HL-60/S4 treated with phorbol 12-myristate 13-acetate at 8.2 ng/mL for 4 days and 3 days (cell line): Measurements from ENCODE around the gene CCDC57.

ENCODE experiments used
- in situ Hi-C: fragments of 300-500 bp; cut with MboI; formaldehyde crosslinking; loops from 2 replicates; pipeline ENCODE4 v1.15.0; 2022; ENCODE audit warnings: low sequenced_read_pairs

CCDC57 gene

DNA sequence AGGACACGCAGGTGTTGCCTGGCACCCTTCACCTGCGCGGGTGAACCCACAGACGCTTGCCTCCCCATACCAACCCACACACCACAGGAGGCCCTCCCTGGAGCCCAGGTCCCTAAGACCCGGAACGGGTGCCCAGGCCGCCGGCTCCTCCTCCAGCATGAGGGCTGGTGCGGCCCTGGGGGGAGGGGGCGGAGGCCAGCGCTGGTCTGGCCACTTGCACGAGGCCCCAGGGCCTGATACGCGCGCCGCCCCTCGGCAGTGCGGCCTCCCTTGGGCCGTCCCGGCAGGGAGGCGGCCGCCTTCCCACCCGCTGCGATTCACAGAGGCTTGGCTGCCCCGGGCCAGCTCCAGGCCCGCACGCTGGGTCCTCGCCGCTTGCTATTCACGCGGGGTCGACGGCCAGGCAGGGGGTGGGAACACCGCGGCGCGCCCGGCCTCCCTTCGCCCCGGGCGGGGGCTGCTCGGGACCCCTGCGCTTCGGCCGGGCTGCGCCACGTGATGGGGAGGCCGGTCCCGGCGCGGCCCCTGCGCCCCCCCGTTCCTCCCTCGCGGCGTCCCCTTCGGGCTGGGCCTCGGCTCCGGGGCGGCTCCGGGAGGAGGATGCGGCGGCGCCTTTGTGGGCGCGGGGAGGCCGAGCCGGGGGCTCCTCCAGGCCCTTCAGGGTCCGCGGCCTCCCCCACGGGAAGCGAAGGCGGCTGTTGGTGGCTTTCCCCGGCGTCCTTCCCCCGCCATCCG is 115.3 kb downstream of the CCDC57 start:
- in situ Hi-C loops = no loop called here

DNA sequence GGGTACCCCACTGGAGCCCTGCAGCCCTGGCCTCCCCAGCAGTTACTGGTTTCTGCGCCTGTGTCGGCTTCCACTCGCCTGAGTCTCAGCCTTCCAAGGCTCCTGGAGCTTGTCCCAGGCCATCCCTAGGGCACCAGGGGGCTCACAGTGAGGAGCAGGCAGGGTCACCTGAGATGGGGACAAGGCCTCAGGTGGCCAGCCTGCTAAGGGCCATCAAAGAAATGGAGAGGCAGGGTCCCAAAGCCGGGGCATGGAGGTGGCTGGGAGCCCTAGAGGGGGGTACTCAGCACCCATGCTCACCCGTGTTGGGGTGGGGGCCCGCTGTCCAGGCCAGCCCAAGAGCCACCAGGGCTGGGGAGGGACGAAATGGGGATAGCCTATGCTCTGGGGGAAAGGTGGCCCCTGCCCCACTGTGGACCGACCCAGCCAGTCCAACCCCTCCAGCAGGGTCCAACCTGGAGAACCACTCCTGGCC is 115.9 kb downstream of the CCDC57 start:
- in situ Hi-C loops = no loop called here

DNA sequence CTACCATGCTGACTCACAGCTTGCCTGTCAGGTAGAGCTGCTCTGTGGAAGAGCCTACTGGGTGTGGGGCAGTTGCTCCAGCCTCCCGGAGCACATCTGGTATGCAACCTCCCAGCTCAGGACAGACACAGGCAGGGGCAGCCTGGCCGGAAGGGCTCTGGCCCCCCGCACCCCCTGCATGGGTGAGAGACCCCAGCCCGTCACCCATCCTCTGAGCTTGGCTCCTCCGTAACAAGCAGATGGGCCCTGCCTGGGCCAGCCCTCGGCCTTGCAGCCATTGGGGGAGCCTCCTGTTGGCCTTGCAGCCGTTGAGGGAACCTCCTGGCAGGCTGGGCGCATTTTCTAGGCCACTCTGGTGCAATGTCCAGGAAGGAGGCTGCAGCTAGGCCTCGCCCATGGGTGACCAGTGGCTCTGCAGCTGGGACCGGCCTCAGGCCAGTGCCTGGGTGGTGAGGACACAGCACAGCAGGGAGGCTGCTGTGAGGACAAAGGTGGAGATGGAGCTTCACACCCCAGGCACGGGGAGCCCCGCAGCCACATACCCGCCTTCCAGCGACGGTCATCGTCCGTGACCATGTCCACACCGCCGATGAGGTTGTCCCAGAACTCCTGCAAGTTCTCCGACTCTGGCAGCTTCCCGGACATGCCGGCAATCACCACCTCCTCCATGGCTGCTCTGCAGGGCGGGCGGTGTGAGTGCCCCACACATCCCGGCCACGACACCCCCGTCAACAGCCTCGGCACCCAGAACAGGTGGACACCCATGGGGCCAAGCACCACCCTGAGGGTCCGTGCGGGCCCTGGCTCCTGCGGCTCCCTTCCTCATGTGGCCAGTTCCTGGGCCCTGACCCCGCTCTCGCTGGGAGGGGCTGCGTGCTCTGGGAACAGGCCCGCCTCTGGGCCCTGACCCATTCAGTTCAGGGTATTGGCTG is 116.6 kb downstream of the CCDC57 start:
- in situ Hi-C loops = no loop called here

DNA sequence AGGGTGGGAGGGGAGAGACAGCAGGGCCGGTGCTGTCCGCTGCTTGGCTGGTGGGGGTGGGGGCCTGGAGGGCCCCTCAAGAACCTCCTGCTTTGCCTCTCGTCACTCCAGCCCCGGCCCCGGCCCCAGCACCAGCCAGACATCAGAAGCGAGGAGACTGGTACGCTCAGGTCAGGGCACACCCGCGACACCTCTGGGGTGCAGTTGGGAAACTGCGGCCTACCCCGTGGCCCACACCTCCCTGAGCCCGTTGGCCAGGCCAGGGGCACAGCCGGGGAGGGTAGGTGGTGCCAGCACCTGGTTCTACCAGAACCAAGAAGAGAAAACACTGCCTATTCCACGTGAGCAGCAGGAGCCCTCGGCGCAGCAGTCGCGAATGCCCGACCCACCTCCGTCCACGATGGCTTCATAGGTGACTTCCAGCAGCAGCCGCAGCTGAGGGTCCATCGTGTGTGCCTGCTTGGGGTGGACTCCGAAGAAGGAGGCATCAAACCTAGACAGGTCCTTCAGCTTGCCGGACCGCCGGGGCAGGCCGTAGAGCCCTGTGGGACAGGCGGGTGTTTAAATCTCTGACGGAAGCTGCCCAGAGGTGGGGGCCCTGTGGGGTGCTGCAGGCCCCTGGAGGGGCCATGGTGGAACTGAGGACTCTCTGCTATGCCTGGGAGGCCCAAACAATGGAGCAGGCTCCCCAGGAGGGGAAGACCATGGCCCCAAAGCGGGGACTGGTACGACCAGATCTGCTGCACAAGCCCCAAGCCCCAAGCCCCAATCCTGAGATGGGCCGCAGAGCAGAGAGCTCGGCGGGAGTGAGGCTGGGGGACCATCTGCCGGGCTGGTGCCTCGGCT is 117.5 kb downstream of the CCDC57 start:
- in situ Hi-C loops = no loop called here

DNA sequence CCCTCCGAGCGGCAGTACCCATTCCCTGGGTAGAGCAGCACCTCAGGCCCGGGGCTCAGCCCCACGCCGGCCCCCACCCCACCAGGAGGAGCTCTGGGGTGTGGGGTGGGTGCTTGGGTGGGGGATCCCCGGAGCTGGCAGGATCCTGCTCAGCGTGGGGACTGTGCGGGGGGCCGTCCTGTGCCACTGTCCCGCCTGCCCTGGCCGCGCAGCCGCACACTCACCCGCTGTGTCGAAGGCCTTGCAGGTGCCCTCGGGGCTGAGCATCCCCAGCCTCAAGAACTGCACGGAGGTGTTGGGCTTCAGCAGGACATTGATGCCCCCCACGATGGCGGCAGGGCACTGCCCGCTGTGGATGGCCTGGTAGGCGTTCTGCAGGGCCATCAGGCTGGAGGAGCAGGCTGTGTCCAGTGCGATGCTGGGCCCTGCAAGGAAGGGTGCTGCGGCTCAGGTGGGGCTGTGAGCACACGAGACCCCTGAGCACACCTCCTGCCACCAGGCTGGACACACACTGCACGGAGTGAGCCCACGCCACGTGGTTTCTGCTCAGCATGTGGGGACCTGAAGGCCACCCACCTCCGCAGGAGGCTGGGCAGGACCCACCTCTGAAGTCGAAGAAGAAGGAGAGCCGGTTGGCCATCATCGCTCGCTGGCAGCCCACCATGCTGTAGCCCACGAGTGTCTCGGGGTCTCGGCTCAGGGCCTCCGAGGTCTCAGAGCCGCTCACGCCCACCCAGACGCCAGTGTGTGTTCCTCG is 119.5 kb downstream of the CCDC57 start:
- in situ Hi-C loops = no loop called here

DNA sequence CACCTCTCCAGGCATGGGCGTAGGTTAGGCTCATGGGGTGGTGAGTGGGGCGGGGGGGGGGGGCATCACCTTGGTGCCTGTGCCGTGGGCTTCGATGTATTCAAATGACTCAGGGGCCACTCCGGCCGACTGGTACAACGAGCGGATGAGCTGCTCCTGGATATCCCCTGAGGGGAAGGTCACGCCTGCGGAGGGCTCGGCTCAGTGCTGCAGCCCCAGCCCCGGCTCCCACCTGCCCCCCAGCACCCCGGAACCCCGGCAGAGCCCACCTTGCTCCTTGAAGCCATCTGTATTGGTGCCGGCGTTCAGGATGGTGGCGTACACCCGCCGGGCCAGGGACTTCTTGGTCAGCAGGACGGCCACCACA is 120.0 kb downstream of the CCDC57 start:
- in situ Hi-C loops = no loop called here

DNA sequence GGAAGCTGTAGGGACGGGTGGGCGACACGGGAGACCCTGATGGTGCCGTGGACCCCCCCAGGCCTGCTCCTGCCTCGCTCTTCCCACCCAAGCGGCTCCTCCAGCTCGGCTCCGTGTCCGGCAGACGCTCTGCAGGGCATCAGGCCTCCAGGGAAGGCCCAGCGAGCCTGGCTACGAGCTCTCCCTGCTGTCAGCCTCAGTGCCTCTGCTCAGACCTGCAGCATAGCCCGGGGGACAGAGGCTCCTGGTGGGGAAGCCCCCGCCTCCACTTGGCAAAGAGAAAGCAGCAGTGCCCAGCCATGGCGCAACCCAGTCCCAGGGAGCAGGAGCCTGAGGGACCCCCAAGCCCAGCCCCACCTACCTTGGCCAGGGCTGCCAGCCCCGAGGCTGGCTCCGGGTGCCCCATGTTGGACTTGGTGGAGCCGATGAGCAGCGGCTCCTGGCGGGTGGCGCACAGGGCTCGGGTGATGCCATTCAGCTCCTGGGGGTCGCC is 120.5 kb downstream of the CCDC57 start:
- in situ Hi-C loops = no loop called here

DNA sequence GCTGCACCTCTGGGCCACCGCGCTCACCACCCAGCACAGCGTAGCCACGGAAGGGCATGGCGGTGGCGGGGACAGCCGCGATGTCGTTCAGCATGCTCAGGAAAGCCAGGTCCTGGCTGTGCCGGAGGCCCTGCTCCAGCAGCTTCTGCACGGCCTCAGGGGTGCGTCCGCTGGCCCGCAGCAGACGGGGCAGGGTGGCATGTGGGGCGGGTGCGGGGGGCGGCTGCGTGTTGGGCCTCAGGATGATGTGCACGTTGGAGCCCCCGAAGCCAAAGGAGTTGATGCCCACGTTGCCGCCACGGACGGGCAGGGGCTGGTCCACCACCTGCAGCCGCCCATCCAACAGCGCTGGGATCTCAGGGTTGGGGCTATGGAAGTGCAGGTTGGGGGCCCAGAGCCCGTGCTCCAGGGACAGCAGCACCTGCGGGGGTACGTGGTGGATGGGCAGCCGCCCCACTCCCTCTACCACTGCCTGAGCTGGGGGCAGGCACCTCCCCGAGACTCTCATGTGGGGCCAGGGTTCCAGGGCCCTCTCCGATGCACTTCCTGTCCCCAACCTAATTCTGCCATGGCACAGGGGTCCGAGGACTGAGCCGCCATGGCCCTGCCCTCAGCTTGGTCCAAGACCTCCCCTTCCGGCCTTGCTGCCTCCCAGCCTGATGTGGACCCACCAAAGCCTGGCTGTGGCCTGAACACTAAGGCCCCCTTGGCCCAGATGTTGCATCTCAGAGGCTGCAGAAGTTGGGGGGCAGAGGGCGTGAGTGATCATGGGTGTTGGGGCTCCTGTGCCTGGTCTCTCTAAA is 121.2 kb downstream of the CCDC57 start:
- in situ Hi-C loops = no loop called here

DNA sequence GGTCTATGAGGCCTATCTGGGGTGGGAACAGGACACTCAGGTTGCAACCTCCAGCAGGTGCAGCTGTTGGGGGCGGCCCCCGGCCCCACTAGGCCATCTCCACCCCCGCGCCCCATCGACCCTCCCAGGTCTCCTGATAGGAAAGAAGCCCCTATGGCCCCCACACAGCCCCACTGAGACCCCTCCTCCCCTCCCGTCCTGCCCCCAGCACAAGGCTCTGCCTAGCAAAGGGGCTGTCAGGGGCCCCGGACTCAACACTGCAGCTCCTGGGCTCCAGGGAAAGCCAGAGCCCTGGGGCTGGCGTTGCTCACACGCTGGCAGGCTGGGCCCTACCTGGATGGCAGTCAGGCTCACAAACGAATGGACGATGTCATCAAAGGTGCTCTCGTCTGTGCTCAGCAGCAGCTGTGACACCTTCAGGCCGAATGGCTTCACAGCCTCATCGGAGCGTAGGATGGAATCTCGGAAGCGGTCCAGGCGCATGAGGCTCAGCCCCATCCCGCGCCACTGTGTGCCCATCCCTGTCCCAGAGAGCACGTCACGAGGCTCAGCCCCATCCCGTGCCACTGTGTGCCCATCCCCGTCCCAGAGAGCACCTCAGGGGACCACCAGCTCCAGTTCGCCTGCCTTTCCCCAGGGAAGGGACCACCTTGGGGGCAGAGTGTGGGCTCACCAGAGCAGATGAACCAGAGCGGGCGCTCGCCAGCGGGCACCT is 121.9 kb downstream of the CCDC57 start:
- in situ Hi-C loops = no loop called here

DNA sequence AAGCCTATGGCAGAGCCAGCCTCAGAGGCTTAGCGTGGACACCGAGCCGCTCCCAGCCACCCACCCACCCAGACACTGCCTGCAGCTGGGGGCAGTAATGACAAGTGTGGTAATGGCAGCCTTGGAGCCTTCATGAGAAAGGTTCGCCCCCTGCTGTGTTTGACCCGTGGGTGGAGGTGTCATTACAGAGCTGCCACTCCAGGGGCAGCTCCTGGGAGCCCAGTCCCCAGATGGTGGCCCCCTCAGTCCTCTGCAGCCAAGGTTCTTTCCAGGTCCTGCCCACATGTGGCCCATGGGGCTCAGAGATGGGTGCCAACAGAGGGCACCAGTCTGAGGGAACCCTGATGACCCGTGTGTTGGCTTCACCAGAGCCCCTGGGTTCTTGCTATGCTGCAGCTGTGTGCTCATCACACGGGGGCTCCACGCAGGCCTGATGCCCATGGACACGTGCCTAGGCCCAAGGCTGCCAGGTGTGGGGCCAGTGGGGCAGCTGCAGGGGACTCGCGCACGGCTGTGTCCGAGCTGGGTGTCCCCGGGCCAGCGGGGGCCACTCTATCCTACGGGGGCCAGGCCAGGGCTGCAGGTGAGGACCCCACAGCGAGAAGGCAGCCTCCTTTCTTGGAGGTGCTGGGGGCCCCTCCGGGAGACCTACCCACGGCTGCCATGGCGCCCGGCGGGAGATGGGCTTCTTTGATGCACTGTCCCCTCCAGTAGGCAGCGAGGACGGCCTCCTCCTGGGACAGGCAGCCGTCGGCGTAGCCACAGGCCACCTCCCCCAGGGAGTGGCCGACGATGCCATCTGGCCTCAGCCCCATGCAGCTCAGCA is 122.7 kb downstream of the CCDC57 start:
- in situ Hi-C loops = no loop called here

DNA sequence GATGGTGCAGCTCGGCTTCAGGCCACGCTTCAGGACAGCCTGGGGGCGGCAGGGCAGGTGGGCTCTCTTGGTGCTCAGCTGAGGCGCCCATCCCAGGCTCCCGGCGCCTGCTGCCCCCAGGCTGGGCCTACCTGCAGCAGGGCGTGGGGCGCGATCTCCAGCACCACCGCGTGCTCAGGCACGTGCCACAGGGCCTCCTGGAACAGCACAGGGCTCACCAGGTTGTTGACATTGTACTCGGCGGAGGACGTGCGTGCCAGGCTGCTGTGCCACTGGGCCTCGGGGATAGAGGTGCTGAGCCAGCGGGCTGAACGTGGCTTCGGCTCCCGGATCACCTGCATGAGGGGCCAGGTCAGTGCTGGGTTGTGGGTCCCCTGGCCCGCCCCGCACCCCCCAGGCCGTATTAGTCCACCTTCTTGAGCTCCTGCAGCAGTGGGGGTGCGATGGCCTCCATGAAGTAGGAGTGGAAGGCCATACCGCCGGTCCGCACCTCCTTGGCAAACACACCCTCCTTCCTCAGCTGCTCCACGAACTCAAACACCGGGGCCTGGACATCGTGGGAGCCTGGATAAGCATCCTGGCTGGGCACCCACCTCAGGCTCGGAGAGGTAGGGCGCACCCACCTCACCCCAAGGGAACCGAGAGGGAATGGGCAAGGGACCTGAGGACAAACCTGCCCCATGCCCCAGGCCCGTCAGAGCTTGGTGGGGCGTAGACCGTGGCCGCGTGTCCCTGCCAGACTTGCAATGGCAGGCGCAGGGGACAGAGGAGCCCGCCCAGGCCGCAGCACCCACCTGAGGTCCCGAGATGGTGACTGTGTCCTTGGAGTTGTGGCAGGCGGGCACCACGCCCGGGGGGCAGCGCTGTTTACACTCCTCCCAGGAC is 123.6 kb downstream of the CCDC57 start:
- in situ Hi-C loops = no loop called here

DNA sequence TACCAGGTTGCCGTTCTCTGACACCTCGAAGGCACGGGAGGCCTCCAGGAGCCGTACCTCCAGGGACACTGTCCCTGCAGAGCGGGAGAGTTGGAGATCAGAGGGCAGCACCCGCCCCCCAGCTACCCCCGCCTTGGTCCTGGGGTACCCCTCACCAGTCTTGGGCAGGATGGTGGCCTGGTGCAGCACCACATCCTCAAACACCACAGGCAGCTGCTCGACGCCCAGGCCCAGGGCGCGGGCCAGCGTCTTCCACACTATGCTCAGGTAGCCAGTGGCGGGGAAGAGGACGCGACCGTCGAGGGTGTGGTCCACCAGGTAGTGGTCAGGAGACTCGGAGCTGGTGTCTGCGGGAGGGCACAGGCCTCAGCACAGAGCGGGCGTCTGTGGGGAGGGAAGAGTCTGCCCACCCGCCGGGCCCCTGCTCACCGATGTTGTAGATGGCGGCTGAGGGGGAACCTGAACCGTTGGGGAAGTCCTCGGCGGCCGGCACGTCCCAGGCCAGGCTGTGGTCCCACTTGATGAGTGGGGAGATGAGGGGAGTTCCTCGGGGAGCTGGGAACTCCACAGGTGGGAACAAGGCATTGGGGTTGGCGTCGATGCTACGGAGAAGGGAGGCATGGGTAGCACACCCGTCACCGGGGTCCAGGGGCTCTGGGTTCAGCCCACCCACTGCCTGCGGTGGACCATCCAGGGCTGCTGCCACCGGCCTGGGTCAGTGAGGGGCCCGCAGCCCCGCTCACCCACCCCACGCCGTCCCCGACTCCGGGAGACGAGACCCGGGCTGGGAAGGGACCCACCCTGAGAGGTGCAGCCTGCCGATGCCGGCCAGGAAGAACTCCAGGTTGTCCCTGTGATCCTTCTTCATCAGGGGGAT is 124.4 kb downstream of the CCDC57 start:
- in situ Hi-C loops = no loop called here

DNA sequence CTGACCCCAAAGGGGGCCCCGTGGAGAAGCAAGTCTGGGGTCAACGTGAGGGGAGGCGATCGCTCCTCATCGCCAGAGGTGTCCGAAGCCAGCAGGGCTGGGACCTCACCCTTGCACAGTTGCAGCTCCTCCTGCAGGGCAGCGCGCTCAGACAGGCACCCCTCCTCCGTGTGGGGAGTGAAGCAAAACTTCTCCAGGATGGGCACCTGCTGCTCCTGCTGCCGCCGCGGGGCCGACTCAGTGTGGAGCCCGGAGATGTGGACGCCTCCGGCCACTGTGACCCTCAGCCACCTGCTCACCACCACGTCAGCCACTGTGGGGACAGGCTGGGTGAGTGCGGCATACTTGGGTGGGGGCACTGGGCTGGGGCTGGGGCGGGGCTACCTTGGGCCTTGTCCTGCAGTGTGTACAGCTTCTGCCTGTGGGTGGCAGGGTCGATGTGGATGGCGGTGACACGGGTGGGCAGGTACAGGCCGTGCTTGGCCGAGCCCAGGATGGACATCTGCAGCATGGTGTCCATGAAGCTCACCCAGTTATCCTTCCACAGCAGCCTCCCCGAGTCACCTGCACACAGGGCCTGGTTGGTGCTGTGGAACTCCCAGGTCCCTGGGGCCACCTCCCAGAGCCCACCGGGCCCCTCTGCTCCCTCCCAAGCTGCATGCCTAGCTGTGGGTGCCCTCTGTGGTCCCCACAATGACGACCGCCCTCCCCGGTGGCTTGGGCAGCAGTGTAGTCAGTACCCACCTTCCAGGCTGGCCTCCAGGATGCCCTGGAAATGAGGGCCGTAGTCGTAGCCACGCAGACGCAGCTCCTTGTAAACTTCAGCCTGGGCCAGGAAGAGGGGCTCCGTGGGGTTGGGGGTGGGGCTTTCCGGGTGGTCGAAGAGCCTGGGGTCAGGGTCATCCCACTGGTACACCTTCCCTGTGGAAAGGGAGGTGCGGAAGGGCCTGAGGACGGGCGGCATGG is 125.4 kb downstream of the CCDC57 start:
- in situ Hi-C loops = no loop called here

DNA sequence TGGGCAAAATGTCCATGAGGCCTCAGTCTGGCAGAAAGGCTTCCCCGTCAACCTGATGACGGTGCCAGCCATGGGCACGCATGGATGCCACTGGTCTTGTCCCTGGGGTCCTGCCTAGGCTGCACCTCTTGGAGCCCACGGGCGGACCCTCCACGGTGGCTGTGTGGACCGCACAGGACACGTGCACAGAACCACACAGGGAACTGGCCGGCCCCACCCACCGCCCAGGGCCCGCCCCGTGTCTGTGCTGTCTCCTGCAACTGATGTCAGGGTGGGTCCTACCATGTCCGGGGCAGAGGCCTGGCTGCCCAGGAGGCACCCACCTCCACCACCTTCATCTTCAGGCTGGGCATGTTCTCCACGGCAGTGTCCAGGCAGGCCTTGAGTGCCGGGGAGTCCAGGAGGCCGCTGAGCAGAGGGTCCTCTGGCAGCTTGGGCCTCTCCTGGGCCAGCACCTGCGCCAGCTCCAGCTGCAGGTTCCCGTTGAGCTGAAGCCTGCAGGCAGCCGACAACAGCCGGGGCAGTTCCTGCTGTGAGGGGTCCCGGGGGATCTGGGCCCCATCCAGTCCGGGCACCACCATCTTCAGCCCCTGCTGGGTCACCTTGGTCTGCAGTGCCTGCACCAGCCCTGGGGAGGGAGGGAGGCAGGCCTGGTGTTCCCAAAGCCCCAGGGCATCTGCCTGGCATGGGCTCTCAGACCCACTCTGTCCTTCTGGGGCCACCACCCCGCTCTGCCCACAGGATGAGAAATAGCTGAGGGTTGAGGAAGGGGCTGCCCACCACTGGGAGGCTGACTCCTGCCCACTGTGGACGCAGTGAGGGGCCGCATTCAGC is 126.5 kb downstream of the CCDC57 start:
- in situ Hi-C loops = no loop called here
